ENCODE results near the gene TPRG1L.

TPRG1L gene

GRCh38 chr1:3628445-3628844 is 3.6 kb downstream of the TPRG1L start:
- no peak for DNase-seq (ENCODE audit: low read depth in 3 of 3)

DNA sequence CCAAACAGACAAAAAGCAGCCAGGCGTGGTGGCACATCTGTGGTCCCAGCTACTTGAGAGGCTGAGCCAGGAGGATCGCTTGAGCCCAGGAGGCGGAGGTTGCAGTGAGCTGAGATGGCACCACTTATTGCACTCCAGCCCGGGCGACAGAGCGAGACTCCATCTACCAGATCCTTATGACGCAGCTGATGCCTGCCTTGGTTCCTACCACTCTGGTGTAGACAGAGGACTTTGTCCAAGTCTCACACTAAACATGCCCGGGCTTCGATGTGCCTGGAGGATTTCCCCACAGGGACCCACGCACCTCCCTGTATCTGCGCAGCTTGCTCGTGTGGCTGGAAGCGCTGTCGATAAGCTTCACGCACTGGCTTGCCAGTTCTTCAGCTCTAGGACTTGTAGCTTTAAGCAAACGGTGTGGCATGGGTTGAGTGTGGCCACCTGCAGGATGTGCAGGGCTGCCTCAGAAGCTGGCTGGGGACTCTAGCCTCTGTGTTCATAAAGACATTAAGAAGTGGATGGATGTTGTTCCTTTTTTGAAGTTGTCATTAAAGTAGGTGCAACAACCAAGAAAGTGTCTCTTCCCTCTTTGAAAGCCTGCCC is 4.8 kb downstream of the TPRG1L start:
- DNase-seq (ENCODE audit: low read depth in 3 of 3): no peak

DNA sequence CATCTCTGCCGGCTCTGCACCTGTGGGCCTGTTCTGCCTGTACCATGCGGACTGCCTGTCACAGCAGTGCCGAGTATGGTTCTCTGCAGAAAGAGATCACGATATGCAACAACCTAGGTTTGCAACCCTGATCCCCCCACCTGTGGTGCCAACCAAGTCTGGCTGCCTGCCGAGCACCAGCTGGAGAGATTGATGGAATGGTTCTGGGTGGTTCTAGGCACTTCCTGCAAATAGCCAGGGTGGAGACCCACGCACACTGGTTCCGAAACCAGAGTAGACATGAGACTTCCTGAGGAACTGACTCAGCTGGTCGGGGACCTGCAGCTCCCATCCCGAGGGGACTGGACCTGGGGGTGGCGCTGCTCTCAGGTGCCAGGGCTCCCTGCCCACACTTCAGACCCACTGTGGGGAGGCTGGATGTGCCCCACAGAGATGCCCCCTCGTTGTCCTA is 5.4 kb downstream of the TPRG1L start:
- DNase-seq (ENCODE audit: low read depth in 3 of 3): no peak

DNA sequence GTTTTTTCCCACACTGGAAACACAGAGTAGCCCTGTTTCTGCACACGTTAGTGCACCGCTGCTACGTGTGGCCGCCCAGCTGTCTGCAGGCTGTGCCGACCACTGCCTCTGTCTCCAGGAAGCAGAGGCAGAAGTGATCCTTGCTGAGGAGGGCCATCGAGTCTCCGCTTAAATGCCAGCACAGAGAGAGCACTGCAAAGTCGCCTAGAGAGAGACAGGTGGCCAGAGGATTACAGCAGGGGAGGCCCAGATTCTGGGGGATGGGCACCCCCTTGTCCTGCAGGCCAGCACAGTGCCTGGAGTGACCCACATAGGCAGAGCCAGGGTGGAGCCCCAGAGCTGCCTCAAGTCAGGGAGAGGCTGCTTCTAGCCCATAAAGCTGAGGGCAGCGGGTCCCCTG is 6.1 kb downstream of the TPRG1L start:
- DNase-seq (ENCODE audit: low read depth in 3 of 3): no peak

GRCh38 chr1:3631320-3632260 is 6.8 kb downstream of the TPRG1L start:
- DNase-seq (ENCODE audit: low read depth in 3 of 3): no peak

DNA sequence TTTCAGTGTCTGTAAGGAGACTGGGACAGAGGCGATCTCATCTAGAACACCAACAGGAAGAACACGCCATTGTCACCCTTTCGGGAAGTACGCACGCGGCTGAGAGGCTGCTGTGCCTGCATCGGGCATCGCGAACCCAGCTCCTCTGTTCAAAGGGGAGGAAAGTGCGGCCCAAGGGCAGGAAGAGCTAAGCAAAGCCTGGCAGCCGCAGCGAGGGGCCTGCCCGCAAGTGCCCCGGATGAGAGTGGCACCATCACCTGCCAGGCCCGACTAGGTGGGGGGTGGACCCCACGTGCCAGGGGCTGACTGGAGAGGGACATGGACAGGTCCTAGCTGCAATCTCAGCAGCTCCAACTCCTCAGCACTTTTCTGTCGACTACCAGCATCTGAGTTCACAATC is 7.5 kb downstream of the TPRG1L start:
- DNase-seq (ENCODE audit: low read depth in 3 of 3): no peak

- DNase-seq (ENCODE audit: low read depth in 3 of 3): no peak
Observed at GRCh38 chr1:3632716-3633343, 8.0 kb downstream of the TPRG1L start.

- no peak for DNase-seq (ENCODE audit: low read depth in 3 of 3)
Observed at GRCh38 chr1:3633344-3634058, 8.7 kb downstream of the TPRG1L start.

DNA sequence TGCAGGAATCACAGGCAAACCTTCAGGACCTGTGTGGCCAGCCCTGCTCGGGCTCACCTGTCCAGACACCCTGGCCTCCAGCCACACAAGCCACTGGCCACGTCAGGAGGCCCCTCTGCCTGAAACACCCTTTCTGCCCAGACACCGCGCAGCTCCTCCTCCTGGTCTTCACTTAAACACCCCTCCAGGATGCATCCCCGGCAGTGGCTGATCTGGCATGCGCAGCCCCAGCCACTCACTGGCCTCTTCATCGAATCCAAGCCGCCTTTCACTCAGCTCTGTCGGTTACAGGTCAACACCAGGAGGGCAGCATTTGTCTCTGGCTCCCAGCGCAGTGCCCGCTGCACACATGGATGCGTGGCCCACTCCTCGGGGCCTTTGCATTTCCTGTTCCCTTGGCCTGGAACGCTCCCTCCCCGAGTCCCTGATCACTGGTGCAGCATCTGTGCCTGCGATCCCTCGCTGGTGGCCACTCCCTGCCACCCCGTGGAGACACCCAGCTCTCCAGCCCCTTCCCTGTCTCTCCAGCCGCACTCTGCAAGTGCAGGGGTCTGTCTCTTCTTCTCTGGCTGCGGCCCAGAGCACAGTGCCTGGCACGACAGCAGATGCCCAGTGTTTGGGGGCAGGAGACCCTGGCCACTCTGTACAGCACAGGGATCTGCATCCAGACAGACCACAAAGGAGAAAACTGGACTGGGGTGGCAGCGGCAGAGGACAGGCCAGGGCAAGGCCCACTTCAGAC is 9.4 kb downstream of the TPRG1L start:
- no peak for DNase-seq (ENCODE audit: low read depth in 3 of 3)

DNA sequence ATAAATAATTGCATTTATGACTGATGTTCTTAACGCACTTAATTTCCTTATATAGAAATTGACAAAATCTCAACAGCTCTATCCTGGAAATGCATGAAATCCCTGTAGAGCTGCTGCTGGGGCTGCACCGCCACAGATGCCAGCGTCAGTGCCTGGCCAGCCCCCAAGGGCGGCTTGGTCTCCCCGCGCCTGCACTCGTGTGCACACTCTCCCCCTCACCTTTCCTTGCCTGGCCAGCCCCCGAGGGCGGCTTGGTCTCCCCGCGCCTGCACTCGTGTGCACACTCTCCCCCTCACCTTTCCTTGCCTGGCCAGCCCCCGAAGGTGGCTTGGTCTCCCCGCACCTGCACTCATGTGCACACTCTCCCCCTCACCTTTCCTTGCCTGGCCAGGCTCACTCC is 11.3 kb downstream of the TPRG1L start:
- no peak for DNase-seq (ENCODE audit: low read depth in 3 of 3)

- DNase-seq (ENCODE audit: low read depth in 3 of 3): no peak
Observed at GRCh38 chr1:3636531-3636930, 11.7 kb downstream of the TPRG1L start.

DNA sequence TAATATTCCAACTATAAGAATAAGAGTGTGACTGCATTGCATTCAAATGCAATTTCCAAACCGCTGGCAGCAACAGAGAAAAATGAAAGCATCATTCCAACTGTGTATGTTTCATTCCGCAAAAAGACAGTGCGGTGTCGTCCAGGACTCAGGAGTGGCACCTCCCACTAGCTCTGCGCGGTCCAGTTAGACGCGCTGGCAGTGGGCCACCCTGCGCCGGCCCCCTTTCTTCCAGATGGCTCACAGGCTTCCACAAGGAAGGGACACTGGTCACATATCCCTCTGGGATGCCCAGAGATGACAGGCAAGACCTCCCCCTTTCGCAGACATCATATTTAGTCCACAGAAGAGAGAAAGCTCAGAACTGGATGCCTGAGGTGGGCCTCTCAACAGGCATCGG is 13.2 kb downstream of the TPRG1L start:
- no peak for DNase-seq (ENCODE audit: low read depth in 3 of 3)

- DNase-seq (ENCODE audit: low read depth in 3 of 3): no peak
Observed at GRCh38 chr1:3638676-3639075, 13.9 kb downstream of the TPRG1L start.

DNA sequence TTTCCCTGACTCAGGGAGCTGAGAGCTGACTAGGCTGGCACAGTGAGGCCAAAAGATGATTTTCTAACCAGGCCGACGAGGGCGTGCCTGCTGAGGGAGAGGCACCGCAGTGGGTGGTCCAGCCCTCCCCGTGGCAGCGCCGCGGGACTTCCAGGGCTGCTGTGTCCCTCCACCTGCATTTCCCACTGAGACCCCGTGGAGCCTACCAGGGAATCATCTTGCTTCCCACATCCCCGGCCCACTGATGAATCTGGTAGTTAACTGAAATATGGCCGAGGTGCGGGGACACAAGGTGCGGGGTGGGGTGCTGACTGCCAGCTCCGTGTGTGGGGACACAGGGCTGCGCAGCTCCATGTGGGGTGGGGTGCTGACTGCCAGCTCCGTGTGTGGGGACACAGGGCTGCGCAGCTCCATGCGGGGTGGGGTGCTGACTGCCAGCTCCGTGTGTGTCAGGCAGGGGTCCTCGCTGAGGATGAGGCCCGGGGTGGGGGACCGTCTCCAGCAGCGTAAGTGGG is 14.6 kb downstream of the TPRG1L start:
- no peak for DNase-seq (ENCODE audit: low read depth in 3 of 3)

DNA sequence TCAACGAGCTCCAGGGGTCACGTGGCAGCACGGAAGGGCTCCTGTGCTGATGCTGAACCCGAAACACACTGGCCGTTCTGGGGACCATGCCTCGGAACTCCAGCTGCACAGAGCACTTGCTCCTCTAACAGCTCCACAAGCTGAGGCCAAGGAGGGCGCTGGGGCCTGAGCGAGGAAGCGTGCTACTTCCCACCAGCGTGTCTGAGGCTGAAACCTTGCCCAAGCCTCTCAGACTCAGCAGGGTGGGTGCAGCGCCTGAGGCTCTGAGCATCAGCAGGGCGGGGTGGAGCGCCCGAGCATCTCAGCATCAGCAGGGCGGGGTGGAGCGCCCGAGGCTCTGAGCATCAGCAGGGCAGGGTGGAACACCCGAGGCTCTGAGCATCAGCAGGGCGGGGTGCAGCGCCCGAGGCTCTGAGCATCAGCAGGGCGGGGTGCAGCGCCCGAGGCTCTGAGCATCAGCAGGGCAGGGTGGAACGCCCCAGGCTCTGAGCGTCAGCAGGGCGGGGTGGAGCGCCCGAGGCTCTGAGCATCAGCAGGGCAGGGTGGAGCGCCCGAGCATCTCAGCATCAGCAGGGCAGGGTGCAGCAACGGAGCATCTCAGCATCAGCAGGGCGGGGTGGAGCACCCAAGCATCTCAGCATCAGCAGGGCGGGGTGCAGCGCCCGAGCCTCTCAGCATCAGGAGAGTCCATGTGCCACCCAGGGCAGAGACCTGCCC is 15.5 kb downstream of the TPRG1L start:
- no peak for DNase-seq (ENCODE audit: low read depth in 3 of 3)

- DNase-seq (ENCODE audit: low read depth in 3 of 3): no peak
Observed at GRCh38 chr1:3641046-3641760, 16.4 kb downstream of the TPRG1L start.

DNA sequence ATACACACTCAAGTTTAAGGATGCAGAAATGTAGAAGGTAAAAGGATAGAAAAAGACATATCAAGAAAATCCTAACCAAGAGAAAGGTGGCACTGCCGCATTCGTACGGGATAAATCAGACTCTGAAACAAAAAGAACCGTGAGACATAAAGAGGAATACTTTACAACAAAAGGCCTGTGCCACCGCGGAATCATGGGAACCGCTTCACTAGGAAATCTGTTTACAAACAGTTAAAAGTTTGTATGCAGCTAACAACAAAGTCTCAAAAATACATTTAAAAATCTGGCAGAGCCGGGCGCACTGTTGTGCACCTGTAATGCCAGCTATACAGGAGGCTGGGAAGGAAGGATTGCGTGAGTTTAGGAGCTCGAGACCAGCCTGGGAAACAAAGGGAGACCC is 17.0 kb downstream of the TPRG1L start:
- DNase-seq (ENCODE audit: low read depth in 3 of 3): no peak

- DNase-seq (ENCODE audit: low read depth in 3 of 3): no peak
Observed at GRCh38 chr1:3642919-3643675, 18.3 kb downstream of the TPRG1L start.

DNA sequence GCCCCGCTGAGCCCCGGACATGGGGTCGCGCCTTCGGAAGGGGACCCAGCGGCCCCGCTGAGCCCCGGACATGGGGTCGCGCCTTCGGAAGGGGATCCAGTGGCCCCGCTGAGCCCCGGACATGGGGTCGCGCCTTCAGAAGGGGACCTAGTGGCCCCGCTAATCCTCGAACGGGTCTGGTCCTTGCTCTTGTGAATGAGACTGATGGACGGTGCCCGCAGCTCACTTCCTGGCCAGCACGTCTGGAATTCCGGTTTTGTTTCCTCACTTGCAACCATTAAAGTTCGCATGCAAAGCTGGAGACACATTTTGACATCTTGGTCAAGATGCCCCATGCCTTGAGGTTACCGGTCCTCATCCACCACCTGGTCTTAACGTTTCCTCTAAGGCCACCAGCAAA is 19.5 kb downstream of the TPRG1L start:
- DNase-seq (ENCODE audit: low read depth in 3 of 3): no peak

All from stimulated activated CD4-positive, alpha-beta T cell treated with anti-CD3 and anti-CD28 coated beads, TNF-alpha, amount 100 ng/mL, for 4 hours (primary cell).